KG1 (cell line): ENCODE data around the gene TLK2.
"Not testable (repeated sequence)": the region's sequence is repeated elsewhere in the genome, so short reads cannot be mapped to it uniquely, and the experiment has no call there.

ENCODE experiments used
- DNase-seq: peaks from one replicate; lab custom pipeline; 2025; lab: John Stamatoyannopoulos, UW

Gene TLK2

DNA sequence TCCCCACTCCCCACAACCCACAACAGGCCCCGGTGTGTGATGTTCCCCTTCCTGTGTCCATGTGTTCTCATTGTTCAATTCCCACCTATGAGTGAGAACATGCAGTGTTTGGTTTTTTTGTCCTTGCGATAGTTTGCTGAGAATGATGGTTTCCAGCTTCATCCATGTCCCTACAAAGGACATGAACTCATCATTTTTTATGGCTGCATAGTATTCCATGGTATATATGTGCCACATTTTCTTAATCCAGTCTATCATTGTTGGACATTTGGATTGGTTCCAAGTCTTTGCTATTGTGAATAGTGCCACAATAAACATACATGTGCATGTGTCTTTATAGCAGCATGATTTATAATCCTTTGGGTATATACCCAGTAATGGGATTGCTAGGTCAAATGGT, 82.3 kb downstream of the TLK2 start:
- DNase-seq: not testable (repeated sequence)

DNA sequence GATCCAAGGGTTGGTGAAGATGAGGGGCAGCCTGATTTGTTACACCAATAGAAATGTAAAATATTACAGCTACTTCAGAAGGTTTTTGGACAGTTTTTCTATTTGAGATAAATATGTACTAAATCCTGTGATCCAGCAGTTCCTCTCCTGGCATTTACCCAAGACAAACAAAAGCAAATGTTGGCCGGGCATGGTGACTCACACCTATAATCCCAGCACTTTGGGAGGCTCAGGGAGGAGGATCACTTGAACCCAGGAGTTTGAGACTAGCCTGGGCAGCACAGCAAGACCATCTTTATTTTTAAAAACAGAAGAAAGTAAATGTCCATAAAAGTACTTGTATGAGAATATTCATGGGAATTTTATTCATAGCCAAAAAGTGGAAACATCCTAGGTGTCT, 84.0 kb downstream of the TLK2 start:
- DNase-seq: no peak

DNA sequence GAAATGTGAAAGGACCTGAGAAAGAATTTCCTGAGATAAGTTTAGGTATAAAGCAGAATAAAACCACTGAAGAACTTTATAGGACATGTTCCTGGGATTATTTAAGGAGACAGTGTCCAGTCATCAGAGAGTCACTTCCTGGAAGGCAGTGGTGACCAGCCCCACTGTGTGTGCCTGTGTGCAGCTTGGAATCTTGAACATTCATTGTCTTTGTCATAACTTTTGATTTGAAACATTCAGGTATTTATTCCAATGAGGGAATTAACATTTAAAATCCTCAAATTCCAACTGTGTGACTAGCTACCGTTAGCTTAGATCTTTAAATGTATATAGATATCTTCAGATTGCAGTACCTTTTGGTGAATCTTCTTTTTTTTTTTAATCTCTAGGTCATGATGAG, 87.2 kb downstream of the TLK2 start:
- no peak for DNase-seq

DNA sequence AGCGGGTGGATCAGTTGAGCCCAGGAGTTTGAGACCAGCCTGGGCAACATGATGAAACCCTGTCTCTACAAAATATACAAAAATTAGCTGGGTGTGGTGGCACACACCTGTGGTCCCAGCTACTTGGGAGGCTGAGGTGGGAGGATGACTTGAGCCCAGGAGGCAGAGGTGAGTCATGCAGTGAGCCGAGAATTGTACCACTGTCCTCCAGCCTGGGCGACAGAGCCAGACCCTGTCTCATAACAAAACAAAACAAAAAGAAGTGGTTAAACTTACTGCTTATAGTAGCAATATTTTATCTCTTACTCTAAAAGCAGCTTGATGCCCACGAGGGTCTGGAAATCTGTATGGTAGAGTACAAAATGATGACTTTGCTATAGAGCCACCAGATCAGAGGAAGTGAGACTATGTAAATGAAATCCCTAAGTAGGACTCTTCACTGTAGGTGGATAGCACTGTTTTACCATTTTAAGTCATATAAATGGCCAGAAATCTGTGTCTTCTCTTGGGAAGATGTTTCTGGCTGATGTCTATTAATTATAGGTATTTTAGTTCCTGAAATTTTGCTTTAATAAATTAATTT, 88.5 kb downstream of the TLK2 start:
- no peak for DNase-seq

DNA sequence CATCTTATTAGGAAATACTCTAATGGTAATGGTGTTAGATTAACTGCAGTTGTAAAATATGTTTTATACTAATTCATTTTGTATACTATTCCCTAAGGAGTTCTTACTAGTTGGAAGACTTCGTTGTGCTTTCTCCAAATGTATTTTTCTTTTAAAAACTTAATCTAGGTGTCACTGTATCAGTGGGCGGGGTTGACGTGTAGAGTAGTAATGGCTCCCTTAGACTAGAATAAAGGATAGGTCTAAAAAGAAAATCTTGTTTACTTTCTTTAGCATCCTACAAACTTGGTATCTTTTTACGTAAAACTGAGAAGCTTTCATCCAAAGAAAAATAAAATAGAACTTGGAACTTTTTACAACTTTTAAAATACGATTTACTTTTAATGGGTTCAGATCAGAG, 93.9 kb downstream of the TLK2 start:
- DNase-seq: no peak

DNA sequence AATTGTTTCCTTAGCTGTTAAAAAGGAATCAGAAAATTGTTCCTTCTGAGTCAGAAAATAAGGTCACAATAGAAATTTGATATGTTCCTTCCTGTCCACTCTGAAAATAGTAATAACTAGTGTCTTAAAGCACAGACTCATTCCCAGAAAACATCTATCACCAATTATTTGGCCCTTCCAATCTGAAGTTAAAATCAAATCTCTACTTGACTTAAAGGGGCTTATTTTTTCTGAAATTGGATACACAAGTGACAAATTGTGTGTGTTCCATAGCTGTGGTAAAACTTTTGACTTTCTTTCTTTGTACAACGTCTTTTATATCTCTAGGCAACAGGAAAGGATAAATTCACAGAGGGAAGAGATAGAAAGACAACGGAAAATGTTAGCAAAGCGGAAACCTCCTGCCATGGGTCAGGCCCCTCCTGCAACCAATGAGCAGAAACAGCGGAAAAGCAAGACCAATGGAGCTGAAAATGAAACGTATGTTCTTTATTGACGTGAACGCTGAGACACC, 94.3 kb downstream of the TLK2 start:
- no peak for DNase-seq

DNA sequence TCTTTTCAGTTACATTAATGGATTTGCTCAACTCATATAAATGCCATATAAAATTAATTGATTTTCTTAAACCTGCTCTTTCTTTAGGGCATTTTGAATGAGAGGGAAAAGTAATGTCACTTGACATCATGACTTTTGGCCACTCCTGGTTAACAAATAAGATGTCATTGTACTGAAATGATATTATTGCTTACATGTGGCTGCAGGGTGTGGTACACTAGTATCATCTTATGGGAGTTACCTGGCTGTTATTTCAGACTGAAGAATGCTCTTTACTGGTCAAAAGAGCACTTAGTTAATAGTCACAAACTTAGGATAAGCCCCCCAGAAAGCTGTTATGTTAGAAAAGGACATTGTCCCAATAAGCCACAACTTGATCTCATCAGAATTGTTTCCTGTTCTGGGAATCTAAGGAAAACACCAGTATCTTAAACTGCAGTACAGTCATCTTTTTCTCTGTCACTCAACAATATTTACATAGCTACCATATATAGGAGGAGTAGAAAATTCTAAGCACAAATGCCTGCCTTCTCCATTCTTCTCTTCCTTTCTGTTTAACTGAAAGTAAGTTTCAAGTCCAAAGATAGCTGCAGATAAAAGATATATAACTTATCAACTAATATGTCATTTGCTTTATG, 95.0 kb downstream of the TLK2 start:
- DNase-seq: no peak

DNA sequence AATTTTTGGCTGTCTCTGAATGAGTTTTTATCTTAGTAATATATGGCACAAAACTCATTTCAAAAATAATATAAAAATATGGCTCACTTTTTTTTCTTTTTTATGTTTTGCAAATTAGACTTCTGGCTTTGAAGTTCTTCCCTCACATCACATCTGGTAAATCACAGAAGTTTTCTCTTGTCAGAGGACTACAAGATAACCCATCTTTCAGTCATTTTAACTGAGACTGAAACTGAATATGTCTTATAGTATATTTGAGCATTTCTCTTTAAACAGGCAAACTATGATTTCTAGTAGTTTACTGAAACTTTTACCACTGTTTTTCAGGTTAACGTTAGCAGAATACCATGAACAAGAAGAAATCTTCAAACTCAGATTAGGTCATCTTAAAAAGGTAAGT, 97.8 kb downstream of the TLK2 start:
- no peak for DNase-seq

DNA sequence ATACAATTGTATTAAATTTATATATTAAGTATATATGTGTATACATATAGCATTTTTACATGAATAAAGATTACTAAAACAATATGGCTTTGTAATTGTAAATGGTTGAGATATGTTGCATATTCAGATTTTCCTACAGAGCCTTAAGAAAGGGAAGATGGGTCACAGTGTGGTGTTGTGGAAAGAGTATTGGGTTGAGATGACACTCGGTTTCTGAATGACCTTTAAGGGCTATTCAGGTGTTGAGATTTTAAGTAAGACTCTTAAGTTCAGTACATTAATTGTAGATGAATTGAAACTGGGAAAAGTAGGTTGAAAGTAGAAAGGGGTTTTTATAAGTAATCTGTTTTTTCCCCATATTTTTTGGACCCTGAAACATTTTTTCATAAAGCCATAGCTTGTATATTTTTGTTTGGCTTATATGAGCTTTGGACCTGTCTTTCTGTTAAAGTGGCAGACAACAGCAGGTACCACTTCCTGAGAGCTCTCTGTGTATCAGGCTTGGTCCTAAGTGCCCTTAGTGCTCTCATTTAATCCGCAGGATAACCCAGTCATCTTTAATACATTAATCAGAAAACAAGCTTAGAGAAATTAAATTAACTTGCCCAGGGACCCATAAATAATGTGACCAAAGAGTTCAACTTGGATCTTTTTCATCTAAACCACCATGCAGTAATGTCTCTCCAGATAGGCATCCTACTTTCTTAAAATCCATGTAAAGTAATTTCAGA, 100.3 kb downstream of the TLK2 start:
- no peak for DNase-seq

DNA sequence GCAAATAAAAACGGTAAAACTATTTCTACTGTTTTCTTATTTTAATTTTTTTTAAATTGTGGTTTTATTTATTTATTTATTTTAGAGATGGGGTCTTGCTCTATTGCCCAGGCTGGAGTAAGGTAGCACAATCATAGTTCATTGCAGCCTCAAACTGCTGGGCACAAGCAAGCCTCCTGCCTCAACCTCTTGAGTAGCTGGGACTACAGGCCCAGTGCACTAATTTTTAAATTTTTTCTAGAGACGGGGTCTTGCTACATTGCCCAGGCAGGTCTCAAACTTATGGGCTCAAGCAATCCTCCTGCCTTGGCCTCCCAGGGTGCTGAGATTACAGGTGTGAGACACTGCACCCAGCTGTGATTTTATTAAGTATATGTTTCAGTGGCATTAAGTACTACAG, 102.3 kb downstream of the TLK2 start:
- no peak for DNase-seq

DNA sequence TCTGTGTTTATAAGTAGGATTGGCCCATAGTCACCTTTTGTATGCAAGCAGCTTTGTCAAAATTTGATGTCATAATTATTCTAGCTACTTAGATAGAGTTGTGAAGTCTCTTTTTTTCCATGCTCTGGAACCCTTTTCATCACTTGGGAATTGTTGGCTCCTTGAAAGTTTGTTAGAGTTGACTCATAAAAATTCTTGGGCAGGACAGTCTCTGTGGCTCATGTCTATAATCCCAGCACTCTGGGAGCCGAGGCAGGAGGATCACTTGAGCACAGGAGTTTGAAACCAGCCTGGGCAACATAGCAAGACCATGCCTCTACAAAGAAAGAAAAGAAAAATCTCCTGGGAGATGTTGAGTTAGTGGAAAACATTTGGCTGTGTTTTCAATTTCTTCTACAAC, 103.1 kb downstream of the TLK2 start:
- no peak for DNase-seq

DNA sequence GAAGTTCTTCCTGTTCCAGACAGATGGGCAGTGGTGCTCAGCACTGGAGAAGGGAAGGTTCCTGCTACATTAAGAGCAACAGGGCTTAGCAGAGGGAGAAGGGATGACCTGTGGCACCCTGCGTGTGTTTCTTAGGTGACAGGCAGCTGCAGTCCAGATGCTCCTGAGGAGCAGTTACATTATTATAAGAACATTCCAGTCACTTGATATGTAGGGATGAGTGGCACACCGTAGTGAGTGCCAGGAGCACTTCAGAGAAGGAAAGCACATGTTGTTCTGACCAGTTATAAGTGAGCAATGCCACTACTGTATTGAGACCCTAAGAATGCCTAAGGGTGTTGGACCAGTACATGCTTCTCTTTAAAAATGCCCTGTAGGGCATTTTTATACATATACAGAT, 108.9 kb downstream of the TLK2 start:
- DNase-seq: no peak

DNA sequence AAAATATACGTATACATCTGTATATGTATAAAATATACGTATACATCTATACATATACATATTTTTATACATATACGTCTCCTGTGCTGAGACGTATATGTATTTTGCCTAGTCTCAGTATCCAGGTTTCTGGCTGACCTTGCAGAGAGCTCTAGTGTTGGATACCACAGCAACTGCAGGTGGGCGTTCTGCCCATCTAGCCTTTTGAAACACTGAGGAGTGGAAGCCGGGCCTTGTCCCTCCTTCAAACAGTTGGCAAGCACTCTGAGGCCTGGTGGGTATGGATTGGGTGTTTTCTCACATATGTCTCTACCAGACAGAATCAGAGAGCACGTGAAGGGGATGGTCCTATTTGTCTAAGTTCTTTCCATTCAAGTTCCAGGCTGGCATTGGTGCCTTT, 109.5 kb downstream of the TLK2 start:
- no peak for DNase-seq

DNA sequence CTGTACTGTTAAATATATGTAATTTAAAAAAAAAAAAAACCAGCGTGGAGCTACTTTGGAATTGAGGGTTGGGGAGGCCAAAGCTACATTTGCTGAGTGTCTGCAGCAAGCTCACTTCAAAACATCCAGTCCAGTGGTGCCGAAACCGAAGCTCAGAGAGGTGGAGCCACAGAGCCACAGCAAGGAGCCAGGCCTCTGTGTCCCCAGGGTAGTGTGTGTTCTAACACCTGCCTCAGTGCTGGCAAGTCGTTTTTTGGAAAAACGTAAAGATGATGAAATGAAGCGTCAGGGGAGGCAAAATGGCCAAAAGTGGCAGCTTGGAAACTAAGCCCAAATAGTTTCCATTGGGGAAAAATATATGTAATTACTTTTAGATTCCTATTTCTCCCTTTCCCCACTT, 112.7 kb downstream of the TLK2 start:
- DNase-seq: no peak

DNA sequence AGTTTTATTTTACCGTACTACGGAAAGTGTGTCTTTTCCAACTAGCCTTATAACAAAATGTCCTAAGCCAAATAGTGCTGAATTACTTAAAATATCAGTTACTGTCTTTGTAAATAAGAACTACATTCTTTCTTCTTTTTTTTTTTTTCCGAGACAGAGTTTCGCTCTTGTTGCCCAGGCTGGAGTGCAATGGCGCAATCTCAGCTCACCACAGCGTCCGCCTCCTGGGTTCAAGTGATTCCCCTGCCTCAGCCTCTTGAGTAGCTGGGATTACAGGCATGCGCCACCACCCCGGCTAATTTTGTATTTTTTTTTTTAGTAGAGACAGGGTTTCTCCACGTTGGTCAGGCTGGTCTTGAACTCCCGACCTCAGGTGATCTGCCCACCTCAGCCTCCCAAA, 113.2 kb downstream of the TLK2 start:
- DNase-seq: not testable (repeated sequence)

DNA sequence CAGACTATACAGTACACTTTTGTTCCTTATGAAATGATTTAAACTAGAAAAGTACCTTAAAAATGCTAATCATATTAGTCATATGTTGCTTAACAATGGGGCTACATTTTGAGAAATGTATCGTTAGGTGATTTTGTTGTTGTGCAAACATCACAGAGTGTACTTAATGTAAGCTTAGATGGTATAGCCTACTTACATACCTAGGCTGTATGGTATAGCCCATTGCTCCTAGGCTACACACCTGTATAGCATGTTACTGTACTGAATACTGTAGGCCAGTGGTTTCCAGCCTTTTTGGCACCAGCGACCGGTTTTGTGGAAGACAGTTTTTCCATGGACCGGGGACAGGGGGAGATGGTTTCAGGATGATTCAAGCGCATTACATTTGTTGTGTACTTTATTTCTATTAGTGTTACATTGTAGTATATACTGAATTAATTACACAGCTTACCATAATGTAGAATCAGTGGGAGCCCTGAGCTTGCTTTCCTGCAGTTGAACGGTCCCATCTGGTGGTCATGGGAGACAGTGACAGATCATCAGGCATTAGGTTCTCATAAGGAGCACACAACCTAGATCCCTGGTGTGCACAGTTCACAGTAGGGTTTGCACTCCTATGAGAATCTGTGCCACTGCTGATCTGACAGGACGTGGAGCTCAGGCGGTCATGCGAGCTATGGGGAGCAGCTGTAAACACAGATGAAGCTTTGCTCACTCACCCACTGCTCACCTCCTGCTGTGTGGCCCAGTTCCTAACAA, 113.9 kb downstream of the TLK2 start:
- no peak for DNase-seq

DNA sequence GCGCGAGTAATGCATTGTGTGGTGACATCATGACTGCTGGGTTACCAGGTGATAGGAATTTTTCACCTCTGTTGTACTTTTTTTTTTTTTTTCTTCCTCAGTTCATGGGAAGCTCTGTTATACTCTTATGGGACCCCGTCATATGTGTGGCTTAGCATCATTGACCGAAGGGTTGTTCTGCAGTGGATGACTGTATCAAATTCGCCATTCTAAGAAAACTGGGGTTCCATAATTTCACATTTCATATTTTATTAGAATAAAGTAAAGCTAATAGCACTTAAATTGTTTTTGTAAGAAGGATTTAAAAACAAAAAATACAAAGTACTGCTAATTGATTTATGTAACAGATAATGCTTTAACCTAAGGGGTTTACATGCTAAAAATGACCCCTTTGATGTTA, 116.9 kb downstream of the TLK2 start:
- no peak for DNase-seq

DNA sequence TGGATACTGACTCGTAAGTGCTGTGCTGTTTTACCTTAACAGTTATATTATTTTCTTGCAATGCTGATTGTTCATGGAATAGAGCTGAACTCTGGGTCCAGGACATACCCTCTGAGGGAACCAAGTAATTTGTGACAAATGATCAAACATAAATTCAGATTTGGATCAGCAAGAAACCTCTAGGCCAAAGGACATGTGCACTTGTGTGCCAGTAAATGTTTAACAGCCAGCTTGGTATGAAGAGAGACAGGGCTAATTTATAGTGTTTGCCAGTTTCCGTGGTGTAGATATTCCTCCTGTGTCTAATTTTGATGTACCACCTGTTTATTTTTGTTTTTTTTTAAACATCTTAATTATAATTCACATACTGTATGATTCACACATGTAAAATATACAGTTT, 118.0 kb downstream of the TLK2 start:
- DNase-seq: no peak

DNA sequence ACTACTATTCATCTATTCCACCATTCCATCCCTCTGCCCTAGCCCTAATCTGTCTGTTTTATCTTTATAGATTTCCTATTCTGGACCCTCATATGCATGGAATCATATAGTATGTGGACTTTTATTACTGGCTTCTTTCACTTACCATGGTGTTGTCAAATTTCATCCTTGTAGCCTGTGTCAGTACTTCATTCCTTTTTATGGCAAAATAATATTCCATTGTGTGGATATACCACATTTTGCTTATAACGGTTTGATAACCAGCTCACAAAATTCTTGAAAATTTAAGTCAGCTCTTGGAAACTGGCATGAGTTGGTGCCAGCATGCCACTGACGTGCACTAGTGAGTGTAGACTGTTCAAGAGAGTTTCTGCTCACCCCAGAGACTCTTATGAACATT, 118.5 kb downstream of the TLK2 start:
- DNase-seq: no peak

DNA sequence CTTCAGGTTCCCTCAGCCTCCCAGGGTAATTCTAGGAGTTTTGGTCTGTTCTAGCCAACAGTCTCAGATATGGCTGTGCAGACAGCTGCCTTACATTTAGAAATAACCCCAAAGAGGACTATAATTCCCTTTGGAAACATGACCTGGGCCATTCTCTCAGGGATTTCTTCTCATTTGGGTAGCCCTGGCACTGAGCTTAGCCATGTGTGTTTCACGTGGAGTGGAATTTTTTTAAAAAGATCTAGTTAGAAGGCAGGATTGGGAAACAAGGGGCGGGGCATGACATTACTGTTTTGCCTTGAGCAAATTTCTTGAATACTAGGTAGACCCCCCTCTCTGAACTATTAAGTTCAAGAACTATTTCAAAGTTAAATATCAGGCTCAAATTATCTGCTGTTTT, 119.3 kb downstream of the TLK2 start:
- no peak for DNase-seq

DNA sequence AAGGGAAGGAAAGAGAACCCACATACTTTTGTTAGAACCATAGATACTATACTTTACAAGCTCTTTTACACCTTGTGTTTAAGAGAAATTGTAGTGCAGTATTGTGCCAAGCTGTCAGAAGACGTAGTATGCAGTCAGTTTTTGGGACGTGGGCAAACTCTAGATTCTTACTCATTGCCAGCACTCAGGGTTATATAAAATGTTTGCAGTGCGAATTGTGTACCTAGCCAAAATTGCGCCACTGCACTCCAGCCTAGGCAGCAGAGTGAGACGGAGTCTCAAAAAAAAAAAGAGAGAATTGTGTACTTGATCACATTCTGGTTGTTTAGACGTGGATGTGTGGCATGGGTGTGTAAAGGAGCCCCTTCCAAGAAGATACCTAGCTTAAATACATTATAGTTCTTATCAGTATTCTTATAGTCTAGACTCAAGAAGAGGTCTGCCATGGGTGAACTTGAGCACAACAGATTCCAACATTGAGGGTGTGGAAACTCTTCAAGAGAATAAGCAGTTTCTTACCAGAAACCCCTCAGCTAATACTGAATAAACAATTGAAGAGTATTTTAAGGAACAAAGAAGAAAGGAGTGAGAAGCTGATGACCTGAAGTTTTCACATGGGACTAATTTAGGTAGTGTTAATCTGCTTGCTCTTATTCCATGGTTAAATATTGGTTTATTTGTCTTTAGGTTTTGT, 121.5 kb downstream of the TLK2 start:
- DNase-seq: no peak

DNA sequence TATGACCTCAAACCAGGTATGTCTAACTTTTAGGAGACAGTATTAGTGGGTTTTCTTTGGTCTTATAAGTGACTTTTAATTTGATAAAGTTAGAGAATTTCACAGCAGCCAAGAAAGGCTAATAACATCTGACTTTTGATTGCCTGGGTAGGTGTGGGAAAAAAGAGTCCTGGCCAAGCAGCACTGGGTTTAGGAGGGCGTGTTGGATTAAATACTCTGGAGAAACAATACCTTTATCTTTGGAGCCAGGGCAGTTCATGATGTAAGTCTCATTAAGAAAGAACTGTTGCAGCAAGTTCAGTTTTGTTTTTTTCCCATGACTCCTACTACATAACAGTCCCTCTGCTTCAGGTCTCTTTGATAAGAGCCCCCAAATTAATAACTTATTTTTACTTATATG, 122.2 kb downstream of the TLK2 start:
- no peak for DNase-seq
